ENCODE measurements around the gene DSCAM.
"Not testable (repeated sequence)": the region's sequence is repeated elsewhere in the genome, so short reads cannot be mapped to it uniquely, and the experiment has no call there.

DSCAM gene

DNA sequence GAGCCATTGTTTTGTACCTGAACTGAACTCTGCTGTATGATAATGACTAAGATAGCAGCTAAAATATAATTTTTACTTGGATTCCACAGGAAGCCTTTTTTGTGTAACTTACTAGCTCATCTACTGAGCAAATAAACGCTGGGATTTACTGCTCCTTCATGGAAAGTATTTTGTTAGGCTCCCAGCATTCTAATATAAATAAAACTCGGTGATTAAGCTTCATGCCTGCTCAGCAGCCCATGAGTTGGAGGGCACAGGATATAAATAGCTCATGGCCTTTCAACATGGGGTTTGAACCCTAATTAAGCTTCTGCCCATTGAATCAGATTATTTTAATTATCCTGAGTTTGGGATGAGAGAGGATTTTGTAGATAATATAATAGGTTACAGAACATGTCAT, 799.7 kb downstream of the DSCAM start:
- DNase-seq (ENCODE audit: low spot score), result no peak

DNA sequence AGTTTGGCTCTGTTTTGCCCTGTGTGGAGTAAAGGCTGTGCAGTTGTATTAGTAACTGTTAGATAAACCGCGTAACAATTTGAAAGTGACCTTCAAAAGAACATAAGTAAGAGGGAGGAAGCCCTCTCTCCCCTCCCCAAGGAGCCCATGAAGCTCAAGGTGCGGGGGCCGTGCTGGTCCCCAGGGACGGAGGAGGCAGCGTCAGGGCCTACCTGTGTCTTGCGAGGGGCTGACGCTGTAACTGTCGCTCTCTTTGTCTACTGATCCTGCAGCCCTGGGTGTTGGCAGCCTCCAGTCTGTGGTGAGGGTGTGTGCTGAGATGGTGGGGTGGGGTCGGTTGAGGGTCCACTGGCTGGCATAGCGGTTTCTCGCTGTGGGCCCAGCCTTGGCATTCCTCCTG, 803.1 kb downstream of the DSCAM start:
- DNase-seq (ENCODE audit: low spot score), result no peak

- no peak for DNase-seq (ENCODE audit: low spot score)
These were observed 803.5 kb downstream of the DSCAM start for GRCh38 chr21:40043423-40043822.

DNA sequence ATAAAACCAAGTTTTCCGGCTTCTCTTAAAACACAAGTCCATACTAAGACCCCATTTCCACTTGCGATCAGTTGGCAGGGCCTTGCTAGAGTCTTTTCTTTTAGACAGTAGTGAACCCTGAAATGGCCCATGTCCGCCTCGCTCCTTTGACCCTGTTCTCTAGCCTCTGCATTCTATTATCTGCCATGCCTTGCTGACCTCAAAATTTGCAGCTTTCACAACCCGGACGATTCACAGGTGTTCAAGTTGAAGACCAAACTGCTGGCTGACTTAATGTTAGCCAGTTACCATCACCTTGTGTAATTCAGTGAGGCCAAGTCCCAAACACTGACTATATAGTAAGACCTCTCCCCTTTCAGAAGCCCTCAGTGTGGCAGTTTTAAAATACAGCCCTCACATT, 805.5 kb downstream of the DSCAM start:
- no peak for DNase-seq (ENCODE audit: low spot score)

DNA sequence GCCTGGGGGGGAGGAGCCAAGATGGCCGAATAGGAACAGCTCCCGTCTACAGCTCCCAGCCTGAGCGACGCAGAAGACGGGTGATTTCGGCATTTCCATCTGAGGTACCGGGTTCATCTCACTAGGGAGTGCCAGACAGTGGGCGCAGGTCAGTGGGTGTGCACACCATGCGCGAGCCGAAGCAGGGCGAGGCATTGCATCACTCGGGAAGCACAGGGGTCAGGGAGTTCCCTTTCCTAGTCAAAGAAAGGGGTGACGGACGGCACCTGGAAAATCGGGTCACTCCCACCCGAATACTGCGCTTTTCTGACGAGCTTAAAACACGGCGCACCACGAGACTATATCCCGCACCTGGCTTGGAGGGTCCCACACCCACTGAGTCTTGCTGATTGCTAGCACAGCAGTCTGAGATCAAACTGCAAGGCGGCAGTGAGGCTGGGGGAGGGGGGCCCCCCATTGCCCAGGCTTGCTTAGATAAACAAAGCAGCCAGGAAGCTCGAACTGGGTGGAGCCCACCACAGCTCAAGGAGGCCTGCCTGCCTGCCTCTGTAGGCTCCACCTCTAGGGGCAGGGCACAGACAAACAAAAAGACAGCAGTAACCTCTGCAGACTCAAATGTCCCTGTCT, 813.7 kb downstream of the DSCAM start:
- not testable (repeated sequence) for DNase-seq (ENCODE audit: low spot score)

DNA sequence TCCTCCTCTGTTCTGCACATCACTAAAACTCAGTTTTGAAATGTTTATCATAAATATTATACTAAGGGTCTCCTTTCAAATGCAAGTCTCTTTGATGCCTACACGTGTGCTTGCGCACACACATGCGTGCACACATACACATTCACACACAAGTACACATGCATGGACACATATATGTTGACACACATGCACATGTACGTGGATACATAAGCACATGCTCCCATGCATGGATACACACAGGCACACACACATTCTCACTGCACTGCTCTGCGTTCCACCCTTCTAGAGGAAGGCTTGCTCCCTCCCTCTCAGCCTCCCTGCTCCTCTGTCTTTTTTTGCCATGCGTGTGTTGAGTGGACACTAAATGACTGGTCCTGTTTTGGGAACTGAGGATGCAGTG, 817.1 kb downstream of the DSCAM start:
- DNase-seq (ENCODE audit: low spot score), result no peak

DNA sequence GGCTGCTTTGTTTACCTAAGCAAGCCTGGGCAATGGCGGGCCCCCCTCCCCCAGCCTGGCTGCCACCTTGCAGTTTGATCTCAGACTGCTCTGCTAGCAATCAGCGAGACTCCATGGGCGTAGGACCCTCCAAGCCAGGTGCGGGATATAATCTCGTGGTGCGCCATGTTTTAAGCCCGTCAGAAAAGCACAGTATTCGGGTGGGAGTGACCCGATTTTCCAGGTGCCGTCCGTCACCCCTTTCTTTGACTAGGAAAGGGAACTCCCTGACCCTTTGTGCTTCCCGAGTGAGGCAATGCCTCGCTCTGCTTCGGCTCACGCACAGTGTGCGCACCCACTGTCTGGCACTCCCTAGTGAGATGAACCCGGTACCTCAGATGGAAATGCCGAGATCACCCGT, 818.6 kb downstream of the DSCAM start:
- DNase-seq (ENCODE audit: low spot score), result not testable (repeated sequence)

GRCh38 chr21:40021558-40022351, 825.2 kb downstream of the DSCAM start:
- DNase-seq (ENCODE audit: low spot score), result no peak

DNA sequence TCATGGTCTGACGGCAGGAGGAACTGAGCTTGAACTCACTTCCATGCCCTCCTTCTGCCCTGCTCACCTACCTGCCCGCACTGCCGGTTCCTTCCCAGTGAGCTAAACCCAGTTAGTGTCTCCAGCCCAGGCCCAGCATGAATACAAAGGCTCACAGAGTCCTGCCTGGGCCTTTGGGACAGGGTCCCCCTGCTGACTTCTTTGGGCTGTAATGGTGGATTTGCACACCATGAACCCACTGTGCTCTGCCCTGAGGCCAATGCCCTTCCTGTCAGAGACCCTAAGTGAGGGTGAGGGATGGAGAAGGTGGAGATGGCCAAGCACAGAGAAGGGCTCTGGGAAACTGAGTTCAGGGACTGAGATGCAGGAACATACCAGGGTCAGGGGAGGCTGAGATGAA, 826.3 kb downstream of the DSCAM start:
- no peak for DNase-seq (ENCODE audit: low spot score)

GRCh38 chr21:40018871-40019475, 828.0 kb downstream of the DSCAM start:
- DNase-seq (ENCODE audit: low spot score), result no peak

GRCh38 chr21:40016667-40017066, 830.3 kb downstream of the DSCAM start:
- no peak for DNase-seq (ENCODE audit: low spot score)

DNA sequence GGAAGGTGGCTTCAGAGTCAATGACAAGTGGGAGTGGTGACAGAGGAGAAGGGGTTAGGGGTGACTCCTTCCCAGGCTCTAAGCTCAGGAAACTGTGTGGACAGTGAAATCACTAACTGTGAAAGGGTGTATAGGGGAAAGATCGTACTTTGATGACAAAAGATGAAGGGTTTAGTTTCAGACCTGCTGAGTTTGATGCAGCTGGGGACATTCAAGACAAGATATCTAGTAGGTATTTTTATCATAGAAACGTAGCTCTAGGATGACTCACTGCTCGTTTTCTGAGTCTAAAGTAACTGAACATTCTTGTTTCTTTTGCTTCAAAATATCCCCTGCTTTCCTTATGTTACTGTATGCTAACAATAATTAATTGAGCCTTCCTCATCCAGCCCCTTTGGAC, 830.7 kb downstream of the DSCAM start:
- no peak for DNase-seq (ENCODE audit: low spot score)

DNA sequence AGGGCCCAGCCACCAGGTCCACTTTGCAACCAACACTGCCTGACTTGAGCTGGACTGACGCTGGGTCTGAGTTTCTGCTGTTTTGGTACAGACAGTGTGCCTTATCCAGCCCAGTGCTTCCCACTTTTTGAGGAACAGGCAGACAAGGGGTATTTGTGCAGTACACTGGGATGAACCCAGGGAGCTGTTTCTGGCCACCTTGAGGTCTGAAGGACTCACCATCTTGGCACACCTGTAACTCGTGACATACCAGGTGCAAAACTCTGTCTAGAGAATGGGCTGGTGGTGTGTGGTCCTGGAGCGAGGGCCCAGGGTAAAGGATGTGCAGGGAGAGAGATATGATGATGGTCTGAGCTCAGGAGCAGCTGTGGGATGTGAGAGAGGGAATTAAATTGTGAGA, 831.1 kb downstream of the DSCAM start:
- no peak for DNase-seq (ENCODE audit: low spot score)

DNA sequence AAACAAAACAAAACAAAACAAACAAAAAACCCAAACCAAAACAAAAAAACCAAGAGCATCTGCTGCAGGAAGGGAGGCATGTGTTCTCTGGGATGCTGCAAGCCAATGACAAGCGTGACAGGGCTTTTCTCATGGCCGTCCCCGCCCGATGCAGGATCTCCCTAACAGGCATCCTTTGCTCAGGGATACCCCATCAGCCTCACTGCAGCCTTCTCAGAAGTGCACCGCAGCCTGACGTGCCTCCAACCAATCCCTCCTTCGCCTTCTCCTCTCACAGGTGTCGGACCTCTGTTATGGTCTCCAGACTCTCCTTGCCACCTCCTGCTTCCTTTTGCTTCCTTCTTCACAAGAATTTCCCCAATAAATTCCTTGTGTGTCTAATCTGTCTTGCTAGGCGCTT, 832.6 kb downstream of the DSCAM start:
- no peak for DNase-seq (ENCODE audit: low spot score)

DNA sequence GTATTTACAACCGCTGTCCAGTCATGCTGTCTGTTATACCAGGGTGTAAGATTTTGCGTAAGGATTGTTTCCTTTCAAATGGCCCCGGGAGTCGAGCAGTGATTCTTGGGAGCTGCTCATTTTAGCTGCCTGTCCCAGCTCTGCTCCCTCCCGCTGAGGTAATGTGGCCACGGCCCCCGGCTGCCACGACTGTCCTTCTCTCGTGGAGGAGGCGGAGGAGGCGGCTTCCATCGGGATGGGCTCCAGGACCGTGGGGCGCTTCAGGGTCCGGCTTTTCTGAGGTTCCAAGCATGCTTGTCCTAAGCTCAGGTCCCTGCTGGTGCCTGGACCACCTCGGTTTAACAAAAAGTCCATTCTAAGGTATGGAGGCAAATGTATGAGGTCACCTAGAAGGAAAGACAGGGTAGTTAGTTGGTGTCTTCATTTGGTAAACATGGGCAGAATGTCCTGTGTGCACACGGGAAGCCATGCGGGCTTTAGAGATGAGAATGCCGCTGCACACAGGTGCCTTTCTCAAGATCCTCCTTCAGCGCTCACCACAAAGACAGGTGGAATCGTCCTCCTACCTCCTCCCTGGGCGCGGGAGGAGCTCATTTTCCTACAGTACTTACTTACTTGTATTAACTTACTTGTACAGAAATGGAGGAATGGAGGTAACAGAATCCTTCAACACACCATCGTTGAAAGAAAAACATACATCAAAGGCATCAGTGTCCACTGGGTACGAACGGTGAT, 833.8 kb downstream of the DSCAM start:
- DNase-seq (ENCODE audit: low spot score), result no peak

GRCh38 chr21:40011371-40011770, 835.6 kb downstream of the DSCAM start:
- DNase-seq (ENCODE audit: low spot score), result no peak

GRCh38 chr21:40002978-40003377, 844.0 kb downstream of the DSCAM start:
- DNase-seq (ENCODE audit: low spot score), result no peak

DNA sequence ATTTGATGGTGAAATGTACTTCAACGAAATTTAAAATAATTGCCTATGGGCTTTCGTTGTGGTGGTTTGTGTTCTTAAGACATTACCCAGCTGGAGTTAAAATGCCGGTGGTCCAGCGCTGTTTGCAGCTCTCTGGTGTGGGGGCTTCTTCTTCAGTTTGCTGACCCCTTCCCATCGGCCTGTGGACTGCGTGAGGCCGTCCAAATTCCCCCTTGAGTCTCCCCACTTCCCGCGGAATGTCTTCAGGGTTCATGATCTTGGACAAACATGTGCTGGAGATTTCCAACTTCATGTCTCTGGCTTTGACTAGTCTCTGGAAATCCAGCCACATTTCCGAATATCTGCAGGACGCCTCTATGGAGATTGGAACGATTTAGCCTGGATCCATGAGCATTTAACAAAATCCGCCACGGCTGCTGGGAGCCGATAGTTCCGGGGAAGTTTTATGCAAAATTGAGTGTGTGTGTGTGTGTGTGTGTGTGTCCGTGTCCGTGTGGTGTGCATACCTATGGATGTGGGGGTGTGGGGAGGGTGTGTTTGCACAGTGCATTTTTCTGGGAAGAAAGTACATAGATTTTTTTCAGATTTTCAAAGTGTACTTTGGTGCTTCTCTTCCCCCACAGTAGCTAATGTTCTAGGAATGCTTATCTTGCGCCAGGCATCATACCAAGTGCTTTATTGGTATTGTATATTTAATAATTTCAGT, 862.5 kb downstream of the DSCAM start:
- no peak for DNase-seq (ENCODE audit: low spot score)

DNA sequence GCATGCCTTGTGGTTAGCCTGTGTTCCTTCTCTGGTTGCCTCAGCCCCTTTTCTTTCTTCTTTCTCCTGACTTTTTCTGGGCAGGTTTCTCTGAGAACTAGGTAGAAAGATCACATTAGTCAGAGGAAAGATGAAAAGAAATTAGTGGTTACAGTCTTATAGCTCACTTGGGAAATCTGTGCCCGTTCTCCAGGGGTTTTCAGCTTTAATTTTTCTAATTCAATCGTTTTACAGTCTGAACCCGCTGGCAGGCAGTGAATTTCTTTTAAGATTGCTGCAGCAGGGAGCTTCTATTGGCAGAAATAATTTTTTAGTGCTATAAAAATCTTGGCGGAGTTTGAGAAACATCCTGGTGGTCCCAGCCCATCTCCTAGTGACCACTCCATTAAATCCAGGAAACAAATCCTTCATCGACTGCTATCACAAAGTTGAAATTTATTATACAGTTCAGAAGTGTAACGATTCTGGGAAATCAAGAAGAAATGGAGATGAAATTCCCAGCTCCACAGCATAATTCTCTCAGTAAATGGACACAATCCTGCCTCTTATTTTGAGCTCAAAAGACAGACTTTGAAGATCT, 866.6 kb downstream of the DSCAM start:
- no peak for DNase-seq (ENCODE audit: low spot score)

- DNase-seq (ENCODE audit: low spot score), result no peak
These were observed 867.6 kb downstream of the DSCAM start for GRCh38 chr21:39979321-39979720.

GRCh38 chr21:39976800-39977199, 870.2 kb downstream of the DSCAM start:
- no peak for DNase-seq (ENCODE audit: low spot score)
